Measurements from ENCODE around the gene IL23R. TPM values are rescaled to one million over a fixed set of nuclear protein-coding genes. Genes with fewer than 3 reads are reported as not detected.
"Not testable (repeated sequence)": the region's sequence is repeated elsewhere in the genome, so short reads cannot be mapped to it uniquely, and the experiment has no call there.

The IL23R gene
- total and polyA plus RNA-seq, 8 donors = 1.3 TPM; not detected in 7

GRCh38 chr1:67144696-67145095 lies 21.6 kb upstream of the IL23R start:
- H3K27me3 ChIP-seq = no peaks in the 10 kb centered on the region
- H3K4me3 ChIP-seq = no peak overlapping the region
- peaks cover 8 to 22% (median 13%) of the 10 kb centered on the region in 4 donors for H3K4me1 ChIP-seq
- no peak overlapping the region for H3K27ac ChIP-seq
- no peak for DNase-seq
- H3K9me3 ChIP-seq = no peaks in the 10 kb centered on the region
- no peak for TF ChIP-seq POLR2A (IDR thresholded peaks at IDR 0.05)
- WGBS, 5 donors = 77 to 95% (median 90%) methylated on average over 2 of the region's 2 CpGs
- intact Hi-C loops (cut with DNase I; ENCODE audit: low total_unique reads) = loop anchor here (5.0 kb wide), 1 partner anchor 147 kb away; no protein-coding TSS in a partner anchor
- H3K36me3 ChIP-seq = no peaks in the 10 kb centered on the region

GRCh38 chr1:67146101-67146500 lies 20.2 kb upstream of the IL23R start:
- TF ChIP-seq CTCF (IDR thresholded peaks at IDR 0.05) (no peak), POLR2A (IDR thresholded peaks at IDR 0.05) (no peak), EP300 (IDR thresholded peaks at IDR 0.05) (no peak), POLR2AphosphoS5 (IDR thresholded peaks at IDR 0.05) (no peak)
- WGBS, 5 donors = 84 to 96% (median 93%) methylated on average over 3 of the region's 3 CpGs
- H3K27ac ChIP-seq = no peak overlapping the region
- DNase-seq = no peak
- no peaks in the 10 kb centered on the region for H3K36me3 ChIP-seq
- intact Hi-C loops (cut with DNase I; ENCODE audit: low total_unique reads) = loop anchor here (5.0 kb wide), 1 partner anchor 149 kb away; no protein-coding TSS in a partner anchor
- H3K4me3 ChIP-seq = no peak overlapping the region
- H3K27me3 ChIP-seq = no peaks in the 10 kb centered on the region
- H3K9me3 ChIP-seq = no peaks in the 10 kb centered on the region
- peaks cover 4 to 17% (median 10%) of the 10 kb centered on the region in 4 donors for H3K4me1 ChIP-seq

- H3K36me3 ChIP-seq = no peaks in the 10 kb centered on the region
- H3K27ac ChIP-seq = no peak overlapping the region
- no peak for TF ChIP-seq POLR2A (IDR thresholded peaks at IDR 0.05)
- TF ChIP-seq EP300 (IDR thresholded peaks at IDR 0.05) = no peak
- no peak for TF ChIP-seq POLR2AphosphoS5 (IDR thresholded peaks at IDR 0.05)
- TF ChIP-seq CTCF (IDR thresholded peaks at IDR 0.05) = no peak
- no peak for DNase-seq
- no peak overlapping the region for H3K4me3 ChIP-seq
- 88 to 97% (median 94%) methylated on average over 3 of the region's 3 CpGs for WGBS, 5 donors
- H3K27me3 ChIP-seq = no peaks in the 10 kb centered on the region
- H3K9me3 ChIP-seq = no peaks in the 10 kb centered on the region
- intact Hi-C loops (cut with DNase I; ENCODE audit: low total_unique reads) = loop anchor here (5.0 kb wide), 1 partner anchor 149 kb away; no protein-coding TSS in a partner anchor
- peaks cover 4 to 15% (median 9%) of the 10 kb centered on the region in 4 donors for H3K4me1 ChIP-seq
Measured at GRCh38 chr1:67146539-67146938, 19.7 kb upstream of the IL23R start.

DNA sequence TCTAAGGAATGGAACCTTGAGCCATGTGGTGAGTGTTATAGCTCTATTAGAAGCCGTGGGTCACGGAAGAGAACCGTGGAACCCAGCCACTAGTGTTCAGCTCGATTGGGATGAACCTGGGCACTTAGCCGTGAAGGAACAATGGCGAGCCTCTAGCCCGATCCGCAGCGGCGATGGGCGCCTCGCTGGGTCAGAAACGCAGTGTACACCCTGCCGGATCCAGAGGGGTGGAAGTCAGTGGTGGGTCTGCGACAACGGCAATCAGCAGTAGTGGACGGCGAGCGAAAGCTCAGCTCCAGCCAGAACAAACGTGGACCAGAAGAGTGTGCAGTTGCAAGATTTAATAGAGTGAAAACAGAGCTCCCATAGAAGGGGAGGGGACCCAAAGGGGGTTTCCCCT lies 18.3 kb upstream of the IL23R start:
- not testable (repeated sequence) for H3K4me3 ChIP-seq, H3K9me3 ChIP-seq, H3K27ac ChIP-seq, DNase-seq, H3K27me3 ChIP-seq, H3K36me3 ChIP-seq
- WGBS, 5 donors = 89 to 96% (median 91%) methylated on average over 20 of the region's 20 CpGs
- intact Hi-C loops (cut with DNase I; ENCODE audit: low total_unique reads) = loop anchor here (5.0 kb wide), 1 partner anchor 151 kb away; no protein-coding TSS in a partner anchor
- H3K4me1 ChIP-seq = peaks cover 4 to 10% (median 7%) of the 10 kb centered on the region in 4 donors

GRCh38 chr1:67148516-67149178 lies 17.6 kb upstream of the IL23R start:
- no peaks in the 10 kb centered on the region for H3K36me3 ChIP-seq
- H3K27ac ChIP-seq = no peak overlapping the region
- 29 to 44% (median 37%) methylated on average over 6 of the region's 6 CpGs for WGBS, 5 donors
- TF ChIP-seq POLR2AphosphoS5 (IDR thresholded peaks at IDR 0.05) = no peak
- no peak for TF ChIP-seq POLR2A (IDR thresholded peaks at IDR 0.05)
- no peak for TF ChIP-seq EP300 (IDR thresholded peaks at IDR 0.05)
- no peak for TF ChIP-seq CTCF (IDR thresholded peaks at IDR 0.05)
- intact Hi-C loops (cut with DNase I; ENCODE audit: low total_unique reads) = loop anchor here (5.0 kb wide), 1 partner anchor 151 kb away; no protein-coding TSS in a partner anchor
- no peak for DNase-seq
- no peaks in the 10 kb centered on the region for H3K27me3 ChIP-seq
- H3K4me1 ChIP-seq = peaks cover 4 to 9% (median 6%) of the 10 kb centered on the region in 4 donors
- no peaks in the 10 kb centered on the region for H3K9me3 ChIP-seq
- no peak overlapping the region for H3K4me3 ChIP-seq
